ENCODE measurements around the gene NOTCH1.

The NOTCH1 gene

DNA sequence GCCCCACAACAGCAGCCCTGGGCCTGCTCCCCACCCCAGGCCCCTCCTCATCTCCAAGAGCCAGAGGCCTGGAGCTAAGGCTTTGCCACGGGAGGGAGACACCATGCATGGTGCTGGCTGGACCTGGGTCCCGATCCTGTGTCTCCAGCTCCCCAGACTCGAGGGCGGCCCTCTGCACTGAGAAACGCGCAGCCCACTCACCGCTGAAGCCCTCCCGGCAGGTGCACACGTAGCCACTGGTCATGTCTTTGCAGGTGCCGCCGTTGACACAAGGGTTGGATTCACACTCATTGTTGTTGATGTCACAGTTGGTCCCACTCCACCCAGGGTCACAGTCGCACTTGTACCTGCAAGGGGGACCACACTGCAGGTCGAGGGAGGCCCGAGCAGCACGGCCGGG lies 32.7 kb downstream of the NOTCH1 start:
- no peak for DNase-seq

DNA sequence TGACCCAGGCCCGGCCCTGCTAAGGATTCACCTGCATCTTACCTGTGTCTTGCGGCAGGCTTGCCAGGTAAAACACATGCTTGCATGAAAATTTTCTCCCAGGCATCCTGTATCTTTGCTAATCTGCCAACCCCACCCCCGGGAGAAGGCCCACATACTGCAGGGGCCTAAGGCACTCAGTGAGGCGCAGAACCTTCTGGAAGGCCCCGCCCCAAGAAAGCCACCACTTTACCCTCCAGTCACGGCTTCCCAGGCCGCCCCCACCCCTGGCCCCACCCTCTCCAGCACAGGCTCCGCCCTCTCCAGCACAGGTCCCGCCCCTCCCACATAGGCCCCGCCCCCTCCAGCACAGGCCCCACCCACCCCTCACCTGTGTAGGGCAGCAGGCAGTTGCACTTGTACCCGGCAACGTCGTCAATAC lies 33.2 kb downstream of the NOTCH1 start:
- DNase-seq: no peak

DNA sequence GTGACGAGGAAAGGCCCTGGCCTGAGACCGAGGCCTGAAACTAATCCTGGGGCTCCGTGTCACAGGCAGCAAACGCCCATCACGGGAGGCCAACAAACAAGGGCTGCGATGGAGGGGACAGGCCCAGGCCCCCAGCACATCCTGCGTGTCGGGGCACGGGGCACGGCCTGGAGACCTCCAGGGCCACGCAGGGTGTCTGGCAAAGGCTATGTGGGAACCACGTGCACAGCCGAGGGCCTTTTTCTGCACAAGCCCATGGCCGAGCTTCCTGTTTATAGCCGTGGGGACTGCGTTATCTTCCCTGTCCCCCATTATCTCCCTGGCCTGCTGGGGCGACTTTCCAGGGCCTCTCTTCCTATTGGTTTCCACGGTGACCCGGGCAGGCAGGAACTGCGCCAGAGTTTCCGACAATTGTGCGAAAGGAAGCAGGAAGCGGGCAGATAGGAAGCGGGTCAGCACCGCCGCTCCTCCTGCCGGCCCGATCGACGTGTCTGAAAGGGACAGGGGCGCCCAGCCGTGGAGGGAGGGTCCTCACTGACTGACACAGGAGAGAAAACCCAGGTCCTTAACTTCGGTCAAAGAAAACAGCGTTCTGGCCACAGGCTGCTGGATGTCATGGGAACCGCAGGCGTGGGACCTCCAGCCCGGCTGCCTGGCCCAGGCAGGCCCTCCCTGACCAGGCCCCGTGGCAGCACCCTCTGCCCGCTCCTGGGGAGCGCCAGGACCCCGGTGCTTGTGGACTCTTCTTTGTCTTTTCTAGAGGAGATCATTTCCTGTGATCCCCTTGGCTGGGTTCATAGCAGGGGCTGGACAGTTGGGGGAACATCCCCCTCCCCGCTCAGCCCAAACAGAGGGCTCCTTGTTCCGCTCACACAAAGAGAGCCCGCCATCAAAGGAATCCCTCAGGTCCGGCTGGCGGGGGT lies 33.9 kb downstream of the NOTCH1 start:
- no peak for DNase-seq

DNA sequence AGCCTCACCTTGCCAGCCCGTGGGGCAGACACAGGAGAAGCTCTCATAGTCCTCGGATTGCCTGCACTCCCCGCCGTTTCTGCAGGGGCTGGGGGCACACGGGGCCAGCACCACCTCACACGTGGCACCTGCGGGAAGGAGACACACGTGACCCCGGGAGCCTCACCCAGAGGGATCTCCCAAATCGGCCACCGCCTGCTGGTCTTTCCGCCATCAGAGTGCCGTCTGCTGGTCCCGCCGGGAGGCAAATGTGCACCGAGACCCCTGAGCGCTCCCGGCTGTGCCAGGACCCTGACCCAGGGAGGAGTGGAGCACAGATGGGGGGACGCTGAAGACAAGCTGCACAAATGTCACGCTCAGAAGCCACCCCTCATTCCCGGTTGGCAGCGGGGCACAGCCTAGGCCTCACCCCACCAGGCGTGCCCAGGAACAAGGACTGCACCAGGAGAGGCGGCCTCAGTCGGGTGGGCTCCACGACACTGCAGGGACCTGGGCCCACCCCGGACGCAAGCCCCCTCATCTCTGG lies 34.6 kb downstream of the NOTCH1 start:
- no peak for DNase-seq

DNA sequence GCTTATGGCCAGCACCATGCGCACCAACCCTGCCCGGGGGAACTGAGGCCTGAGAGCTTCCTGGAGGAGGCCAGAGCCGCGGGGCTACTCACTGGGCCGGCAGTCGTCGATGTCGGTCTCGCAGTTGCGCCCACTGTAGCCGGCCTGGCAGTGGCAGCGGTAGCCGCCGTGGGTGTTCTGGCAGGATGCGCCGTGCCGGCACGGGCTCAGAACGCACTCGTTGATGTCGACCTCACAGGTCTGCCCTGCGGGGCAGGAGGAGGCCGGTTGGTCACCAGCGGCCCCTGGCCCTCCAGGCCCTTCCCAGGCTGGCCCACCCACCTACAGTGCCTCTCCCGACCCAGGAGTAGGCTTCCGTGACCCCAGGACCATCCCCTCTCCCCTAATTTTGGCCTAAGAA lies 35.3 kb downstream of the NOTCH1 start:
- no peak for DNase-seq

DNA sequence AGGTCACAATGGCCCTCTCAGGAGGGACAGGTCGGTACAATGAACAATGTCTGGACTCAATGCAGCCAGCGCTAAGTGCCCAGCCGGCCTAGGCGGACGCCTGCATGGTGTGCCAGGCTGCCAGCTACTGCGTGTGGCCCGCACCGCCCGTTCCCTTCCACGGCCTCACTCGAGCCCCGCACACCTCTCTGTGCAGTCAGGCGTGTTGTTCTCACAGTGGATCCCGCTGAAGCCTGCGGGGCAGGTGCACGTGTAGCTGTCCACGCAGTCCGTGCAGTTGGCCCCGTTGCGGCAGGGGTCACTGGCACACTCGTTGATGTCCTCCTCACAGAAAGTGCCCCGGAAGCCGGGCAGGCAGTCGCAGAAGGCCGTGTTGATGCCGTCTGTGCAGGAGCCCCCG lies 36.3 kb downstream of the NOTCH1 start:
- no peak for DNase-seq

DNA sequence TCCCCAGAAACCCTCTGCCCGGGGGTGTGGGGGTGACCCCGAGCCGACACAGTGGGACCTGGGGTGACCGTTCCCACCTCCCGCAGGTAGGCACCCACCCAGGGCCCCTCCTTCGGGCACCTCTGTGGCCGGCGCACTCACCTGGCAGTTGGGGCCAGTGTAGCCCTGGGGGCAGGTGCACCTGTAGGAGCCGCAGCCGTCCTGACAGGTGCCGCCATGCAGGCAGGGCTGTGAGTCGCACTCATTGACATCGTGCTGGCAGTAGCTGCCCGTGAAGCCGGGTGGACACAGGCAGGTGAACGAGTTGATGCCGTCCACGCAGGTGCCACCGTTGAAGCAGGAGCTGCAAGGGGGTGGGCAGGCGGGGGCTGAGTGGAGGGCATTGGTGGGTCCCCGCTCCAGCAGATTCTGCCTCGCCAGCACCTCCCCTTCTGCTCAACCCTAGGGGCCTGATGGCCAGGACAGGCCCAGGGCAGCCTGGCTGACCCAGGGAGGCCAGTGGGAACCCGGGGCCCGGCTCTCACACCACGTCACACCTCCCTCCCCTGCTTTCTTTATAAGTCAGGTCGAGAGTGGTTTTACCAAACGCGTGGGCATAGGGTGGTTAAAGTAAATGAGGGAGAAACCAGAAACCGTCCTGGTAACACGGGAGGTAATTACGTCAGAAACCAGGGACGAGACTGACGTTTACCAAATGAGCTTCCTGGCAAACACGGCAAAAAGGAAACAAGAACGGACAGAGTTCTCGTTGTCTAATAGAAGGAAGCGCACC lies 36.9 kb downstream of the NOTCH1 start:
- no peak for DNase-seq

DNA sequence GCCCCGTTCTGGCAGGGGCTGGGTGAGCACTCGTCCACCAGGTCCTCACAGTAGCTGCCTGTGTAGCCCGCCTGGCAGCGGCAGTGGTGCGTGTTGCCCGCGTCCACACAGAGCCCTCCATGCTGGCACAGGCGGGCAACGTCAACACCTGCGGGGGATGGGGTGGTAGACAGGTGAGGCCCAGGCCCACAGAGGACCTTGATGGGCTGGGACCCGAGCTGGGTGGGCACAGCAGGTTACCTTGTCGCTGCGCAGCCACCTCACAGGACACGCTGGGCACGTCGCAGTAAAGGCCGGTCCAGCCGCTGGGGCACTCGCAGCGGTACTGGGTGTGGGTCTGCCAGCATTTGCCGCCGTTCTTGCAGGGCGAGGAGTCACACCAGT lies 37.9 kb downstream of the NOTCH1 start:
- DNase-seq: no peak

DNA sequence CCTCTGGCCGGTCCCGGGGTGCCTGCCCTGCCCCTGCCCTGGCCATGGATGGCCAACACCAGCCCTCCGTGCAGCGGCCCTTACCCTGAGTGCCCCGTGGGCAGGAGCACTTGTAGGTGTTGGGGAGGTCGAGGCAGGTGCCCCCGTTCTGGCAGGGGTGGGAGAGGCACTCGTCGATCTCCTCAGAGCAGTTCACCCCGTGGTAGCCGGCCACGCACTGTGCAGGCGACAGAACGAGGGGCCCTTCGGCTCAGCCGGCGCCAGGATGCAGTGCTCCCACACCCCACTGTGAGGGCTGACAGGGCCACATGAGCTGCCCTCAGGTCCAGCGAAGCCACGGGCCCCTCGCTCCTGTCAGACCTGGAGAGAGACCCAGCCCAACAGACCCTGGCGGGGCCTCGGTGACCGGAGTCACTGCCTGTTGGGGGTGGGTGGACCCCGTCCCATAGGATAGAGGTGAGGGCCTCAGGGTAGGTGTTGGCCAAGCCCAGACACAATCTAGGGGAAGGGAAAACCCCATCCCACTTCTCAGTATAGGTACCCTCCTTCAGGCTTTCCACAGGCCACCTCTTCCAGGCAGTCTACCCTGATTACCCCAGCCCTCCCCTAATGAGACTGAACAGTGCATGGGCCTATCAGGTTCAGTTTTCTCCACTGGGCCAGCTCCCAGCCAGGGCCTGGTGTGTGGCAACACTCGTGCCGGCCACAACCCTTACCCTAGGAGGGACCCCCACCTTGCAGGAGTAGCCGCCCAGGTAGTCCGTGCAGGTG lies 38.4 kb downstream of the NOTCH1 start:
- DNase-seq: no peak

DNA sequence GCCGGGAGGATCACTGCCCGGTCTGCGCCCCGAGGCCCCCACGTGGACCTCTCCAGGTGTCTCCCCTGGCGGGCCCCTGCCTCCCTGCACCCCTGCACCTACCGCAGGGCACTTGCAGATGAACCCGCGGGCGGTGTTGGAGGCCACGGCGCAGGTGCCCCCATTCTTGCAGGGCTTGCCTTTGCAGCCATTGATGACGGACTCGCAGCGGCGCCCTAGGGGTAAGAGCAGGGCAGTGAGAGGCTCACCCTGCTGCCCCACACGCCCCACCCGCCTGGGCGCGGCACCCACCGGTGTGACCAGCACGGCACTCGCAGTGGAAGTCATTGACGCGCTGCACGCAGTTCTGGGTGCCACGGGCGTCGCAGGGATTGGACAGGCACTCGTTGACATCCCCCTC lies 39.4 kb downstream of the NOTCH1 start:
- DNase-seq: no peak

DNA sequence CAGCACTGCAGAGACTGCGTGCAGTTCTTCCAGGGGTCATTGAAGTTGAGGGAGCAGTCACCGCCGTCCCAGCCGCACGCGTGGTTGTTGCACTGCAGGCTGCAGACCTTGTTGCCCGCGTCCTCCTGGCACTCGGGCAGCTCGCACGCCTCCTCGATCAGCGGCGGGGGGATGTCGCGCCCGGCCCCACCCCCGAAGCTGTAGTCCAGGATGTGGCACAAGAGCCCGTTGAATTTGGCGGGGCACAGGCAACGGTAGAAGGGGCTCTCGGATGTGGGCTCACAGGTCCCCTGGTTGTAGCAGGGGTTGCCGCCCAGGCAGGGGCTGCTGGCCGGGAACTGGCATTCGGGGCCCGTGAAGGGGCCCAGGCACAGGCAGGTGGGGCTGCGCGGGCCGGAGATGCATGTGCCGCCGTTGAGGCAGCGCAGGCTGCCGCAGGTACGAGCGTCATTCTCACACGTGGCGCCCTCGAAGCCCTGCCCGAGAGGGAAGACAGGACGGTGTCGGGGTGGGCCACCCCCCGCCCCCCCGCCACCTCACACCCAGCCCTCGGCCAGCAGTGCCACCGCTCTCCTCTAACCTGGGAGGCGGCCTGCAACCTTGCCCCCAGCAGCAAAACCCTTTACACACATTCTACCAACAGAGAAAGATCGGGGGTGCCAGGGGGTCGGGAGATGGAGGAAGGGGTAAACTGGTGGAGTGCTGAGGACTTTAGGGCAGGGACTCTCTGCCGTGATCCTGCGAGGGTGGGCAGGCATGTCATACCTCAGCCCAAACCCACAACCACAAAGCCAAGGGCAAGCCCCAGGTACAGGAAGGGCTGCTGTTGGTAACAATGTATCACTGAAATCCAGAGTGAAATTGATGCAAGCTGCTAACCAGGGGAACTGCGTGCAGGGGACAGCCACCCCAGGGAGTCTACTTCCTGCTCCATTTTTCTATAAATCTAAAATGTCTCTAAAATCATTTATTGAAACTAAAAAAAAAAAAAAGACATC lies 40.1 kb downstream of the NOTCH1 start:
- no peak for DNase-seq

DNA sequence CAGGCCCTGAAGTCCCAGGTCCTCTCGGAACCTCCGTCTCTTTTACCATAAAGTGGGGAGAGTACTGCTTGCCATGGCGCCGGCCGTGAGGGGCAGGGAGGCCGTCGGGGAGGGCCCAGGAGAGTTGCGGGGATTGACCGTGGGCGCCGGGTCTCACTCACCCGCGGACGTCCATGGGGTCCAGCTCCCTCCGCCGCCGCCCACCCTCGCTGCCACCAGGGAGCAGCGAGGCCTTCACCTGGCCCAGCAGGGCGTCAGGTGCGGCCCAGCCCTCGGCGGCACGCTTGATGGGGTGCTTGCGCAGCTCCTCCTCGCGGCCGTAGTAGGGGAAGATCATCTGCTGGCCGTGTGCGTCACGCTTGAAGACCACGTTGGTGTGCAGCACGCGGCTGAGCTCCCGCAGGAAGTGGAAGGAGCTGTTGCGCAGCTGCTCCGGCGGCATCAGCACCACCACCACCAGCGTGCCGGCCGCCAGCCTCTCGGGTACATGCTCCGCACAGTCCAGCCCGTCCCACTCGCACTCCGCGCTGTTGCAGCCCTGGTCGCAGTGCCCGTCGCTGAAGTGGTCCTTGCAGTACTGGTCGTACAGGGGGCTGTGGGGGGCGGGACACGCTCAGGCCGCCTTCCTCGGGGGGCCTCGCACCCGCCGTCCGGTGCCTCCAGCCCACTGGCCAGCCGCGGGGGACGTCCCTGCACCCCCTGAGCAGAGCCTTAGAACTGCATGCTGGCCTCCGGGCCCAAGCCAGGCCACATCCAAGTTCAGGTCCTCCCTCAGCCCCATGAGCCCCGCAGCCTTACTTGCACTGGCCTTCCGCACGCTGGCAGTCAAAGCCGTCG lies 41.1 kb downstream of the NOTCH1 start:
- no peak for DNase-seq

DNA sequence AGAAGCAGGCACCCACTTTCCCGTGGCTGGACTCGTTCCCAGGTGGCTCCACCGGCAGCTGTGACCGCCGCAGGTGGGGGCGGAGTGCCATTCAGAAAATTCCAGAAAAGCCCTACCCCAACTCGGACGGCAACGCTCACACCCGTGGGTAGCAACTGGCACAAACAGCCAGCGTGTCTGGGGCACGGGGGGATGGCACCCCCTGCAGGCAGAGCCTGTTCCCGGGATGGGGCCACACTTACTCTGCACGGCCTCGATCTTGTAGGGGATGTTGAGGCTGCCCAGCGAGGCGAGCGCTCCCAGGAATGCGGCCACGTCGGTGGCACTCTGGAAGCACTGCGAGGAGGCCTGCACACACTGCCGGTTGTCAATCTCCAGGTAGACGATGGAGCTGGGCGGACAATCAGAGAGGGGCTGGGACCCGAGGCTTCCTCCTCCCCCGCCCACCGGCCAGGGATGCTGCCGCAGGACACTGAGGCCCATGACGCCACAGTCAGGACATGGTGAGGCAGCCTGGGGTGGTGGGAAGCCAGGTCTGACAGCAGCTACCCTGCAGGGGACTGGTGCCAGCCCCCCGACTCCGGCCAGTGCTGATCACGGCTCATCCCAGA lies 42.8 kb downstream of the NOTCH1 start:
- DNase-seq: no peak

DNA sequence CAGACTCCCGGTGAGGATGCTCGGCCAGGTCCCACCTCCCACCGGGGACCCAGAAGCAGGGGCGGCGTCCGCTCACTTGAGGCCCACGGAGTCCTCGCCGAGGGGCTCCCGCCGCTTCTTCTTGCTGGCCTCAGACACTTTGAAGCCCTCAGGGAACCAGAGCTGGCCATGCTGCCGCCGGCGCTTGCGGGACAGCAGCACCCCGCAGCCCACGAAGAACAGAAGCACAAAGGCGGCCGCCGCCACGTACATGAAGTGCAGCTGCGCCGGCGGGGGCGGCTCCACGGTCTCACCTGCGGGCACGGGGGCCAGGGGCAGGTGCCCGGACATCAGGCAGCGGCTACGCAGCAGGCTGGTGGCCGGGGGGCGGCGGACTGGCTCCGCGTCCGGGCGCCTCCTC lies 43.7 kb downstream of the NOTCH1 start:
- no peak for DNase-seq

DNA sequence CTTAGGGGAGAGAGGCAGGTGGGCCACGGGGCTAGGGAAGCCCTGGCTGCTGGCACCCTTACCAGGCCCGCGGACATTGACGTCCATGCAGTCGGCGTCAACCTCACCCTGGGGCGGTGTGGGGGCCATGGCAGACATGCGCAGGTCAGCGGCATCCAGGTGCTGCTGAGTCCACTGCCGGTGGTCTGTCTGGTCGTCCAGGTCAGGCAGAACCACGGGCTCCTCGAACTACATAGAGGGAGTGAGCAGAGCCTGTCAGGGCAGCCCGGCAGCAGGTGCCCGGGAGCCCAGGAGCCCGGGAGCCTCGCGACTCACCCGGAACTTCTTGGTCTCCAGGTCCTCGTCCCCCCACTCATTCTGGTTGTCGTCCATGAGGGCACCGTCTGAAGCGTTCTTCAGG lies 44.2 kb downstream of the NOTCH1 start:
- no peak for DNase-seq

DNA sequence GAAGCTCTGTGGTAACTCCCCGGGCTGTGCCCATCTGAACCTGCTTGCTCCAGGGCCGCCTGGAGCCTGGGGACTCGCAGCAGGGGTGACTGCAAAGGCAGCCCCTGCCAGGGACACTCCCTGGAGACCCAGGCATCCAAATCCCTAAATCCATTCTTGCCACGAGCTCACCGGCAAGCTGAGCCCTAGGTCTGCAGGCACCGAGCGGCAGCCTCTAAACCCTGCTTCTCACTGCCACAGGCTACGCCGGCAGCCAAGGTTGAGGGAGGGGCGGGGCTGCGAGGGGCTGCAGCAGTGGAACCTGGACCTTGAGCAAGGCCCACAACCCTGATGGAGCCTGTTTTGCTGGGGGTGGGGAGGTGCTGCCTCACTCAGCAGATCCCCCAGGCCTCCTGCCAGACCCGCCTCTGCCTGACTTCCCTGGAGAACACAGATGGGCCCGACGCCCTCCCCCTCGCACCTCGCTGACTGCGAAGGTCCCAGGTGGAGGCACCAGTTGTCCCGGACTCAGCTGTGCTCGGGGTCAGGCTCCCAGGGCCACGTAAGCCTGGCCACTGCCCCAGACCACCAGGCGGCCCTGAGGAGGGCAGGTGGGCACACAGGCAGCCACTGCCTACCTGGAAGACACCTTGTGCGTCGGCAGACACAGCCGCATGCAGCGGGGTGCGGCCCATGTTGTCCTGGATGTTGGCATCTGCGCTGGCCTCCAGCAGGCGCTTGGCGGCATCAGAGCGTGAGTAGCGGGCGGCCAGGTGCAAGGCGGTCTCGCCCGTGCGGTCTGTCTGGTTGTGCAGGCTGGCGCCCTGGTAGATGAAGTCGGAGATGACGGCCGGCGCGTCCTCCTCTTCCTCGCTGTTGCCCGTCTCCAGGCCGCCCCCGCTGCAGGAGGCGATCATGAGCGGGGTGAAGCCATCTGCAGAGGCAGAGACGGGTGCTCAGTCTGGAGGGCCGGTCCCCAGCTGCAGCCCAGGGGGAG lies 45.6 kb downstream of the NOTCH1 start:
- DNase-seq: no peak

DNA sequence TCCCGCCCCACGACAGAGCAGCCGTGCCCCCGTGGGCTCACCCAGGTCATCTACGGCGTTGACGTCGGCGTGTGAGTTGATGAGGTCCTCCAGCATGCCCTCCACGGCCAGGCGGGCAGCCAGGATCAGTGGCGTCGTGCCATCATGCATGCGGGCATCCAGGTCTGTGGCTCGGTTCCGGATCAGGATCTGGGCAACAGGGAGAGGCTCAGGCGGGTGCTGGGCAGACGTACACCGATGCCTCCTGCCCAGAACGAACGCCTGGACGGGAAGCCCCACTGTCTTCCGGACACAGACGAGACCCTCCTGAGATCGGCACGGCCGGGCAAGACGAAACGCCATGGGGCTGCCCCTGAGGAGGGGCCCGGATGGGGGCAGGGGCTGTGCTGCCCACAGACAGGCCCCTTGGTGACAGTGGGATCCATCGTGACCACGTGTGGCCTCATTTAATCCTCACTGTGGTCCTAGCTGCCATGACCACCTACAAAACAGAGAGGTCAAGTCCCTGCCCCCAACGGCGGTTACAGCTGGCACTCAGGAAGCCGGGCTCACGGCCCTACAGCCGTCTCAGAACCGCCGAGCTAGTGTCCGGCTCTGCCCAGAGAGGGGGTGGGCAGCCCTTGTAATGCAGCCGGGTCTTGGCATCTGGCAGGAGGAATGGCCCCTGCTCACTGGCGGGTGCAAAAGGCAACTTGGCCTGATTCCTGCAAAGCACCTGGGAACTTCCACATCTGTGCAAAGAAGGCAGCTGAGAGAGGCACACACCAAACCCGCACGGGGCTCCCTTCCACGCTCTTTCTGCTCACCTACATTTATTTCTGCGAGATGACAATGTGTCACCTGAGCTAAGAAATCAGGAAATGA lies 46.5 kb downstream of the NOTCH1 start:
- DNase-seq: no peak
